ENCODE results near the gene RBM5.

The RBM5 gene

DNA sequence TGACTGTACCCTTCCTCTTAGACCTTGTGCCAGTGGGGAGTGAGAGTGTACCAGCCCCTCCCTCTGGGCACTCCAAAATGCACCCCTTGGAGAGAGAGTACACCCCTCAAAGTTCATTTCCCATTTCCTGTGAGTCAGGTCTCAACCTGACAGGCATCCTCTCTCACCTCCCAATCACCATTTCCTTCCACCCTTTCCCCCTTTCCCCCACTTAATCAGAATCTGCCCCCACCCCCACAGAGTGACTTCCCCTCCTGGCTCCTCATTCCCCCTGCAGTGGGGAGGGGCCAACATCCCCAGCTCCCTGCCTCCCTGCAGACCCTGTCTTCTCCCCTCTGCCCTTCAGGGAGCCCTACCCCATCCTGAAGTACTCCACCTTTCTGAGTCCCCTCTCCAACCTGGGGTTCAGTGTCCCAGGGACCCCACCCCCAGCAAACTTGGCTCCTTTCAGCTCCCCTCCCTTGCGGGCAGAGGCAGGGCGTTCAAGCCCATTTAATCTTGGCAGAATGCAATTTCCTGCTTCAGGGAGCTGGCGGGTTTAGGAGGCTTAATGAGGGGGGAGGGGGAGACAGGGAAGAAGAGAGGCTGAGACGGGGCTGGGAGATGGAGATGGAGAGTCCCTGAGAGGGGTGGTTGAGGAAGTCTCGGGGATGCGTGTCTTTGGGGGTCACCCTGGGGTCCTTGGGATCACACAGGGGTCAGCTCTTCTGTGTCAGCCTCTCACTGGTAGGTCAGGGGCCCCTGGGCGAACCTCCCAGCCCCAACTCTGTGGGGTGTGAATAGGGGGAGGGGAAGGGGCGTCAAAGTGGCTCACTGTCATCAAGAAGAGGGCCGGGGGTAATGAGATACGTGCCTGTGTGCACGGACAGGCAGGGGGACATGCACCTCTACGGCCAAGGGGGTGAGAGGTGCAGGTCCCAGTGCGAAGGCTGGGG lies 49.8 kb downstream of the RBM5 start:
- ChIA-PET POLR2A (interaction anchor here (1.0 to 1.3 kb wide), 3 partner anchors 10 to 199 kb away, joined by 3 to 4 read pairs (median 3); no protein-coding TSS in a partner anchor), CTCF (interaction anchor here (0.9 to 1.0 kb wide), 3 partner anchors 11 to 17 kb away, joined by 3 read pairs; no protein-coding TSS in a partner anchor)
- DNase-seq (ENCODE audit: extremely low spot score) = no peak
- TF ChIP-seq FOXA1 (IDR thresholded peaks at IDR 0.05) (no peak), SP1 (IDR thresholded peaks at IDR 0.05) (no peak)

DNA sequence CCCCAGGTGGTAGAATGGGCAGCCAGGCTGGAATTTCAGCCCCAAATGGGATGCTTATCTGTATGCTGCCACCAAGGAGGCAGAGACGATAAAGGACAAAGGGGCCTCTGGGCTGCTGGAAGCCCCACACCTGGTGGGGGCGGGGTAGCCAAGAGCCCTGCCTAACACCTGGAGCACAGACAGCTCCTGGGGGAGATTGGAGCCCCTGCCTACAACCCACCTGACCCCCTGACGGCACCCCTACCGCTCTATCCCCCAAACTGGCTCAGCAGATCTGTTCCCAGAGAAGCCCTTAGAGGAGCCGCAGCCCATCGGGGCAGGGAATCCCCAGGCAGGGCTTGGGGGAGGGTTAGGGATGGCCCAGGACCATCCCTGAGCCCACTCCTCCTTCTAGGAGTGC lies 50.6 kb downstream of the RBM5 start:
- ChIA-PET POLR2A (interaction anchor here (1.0 kb wide), 2 partner anchors 13 to 198 kb away, joined by 3 read pairs; no protein-coding TSS in a partner anchor), CTCF (interaction anchor here (0.6 kb wide), 1 partner anchor 21 kb away, joined by 5 read pairs; no protein-coding TSS in a partner anchor)
- DNase-seq (ENCODE audit: extremely low spot score) = no peak
- TF ChIP-seq L3MBTL2 (conservative IDR thresholded peaks at IDR 0.05) (no peak), FOXK2 (IDR thresholded peaks at IDR 0.05) (no peak), SUZ12 (IDR thresholded peaks at IDR 0.05) (no peak), ZNF384 (IDR thresholded peaks at IDR 0.05) (no peak), FOXM1 (IDR thresholded peaks at IDR 0.05; ENCODE audit: borderline replicate concordance) (no peak), HDGF (IDR thresholded peaks at IDR 0.05; ENCODE audit: borderline replicate concordance) (no peak), BHLHE40 (IDR thresholded peaks at IDR 0.05; ENCODE audit: borderline replicate concordance) (no peak), CTBP1 (IDR thresholded peaks at IDR 0.05; ENCODE audit: borderline replicate concordance) (no peak), NFRKB (IDR thresholded peaks at IDR 0.05) (no peak), LEF1 (IDR thresholded peaks at IDR 0.05; ENCODE audit: borderline replicate concordance) (no peak), TARDBP (IDR thresholded peaks at IDR 0.05) (no peak), FOXA1 (IDR thresholded peaks at IDR 0.05) (no peak), ARNT (IDR thresholded peaks at IDR 0.05) (no peak), SP1 (IDR thresholded peaks at IDR 0.05) (no peak), ELF4 (IDR thresholded peaks at IDR 0.05) (no peak)
- TF ChIP-seq, protein P1, sequence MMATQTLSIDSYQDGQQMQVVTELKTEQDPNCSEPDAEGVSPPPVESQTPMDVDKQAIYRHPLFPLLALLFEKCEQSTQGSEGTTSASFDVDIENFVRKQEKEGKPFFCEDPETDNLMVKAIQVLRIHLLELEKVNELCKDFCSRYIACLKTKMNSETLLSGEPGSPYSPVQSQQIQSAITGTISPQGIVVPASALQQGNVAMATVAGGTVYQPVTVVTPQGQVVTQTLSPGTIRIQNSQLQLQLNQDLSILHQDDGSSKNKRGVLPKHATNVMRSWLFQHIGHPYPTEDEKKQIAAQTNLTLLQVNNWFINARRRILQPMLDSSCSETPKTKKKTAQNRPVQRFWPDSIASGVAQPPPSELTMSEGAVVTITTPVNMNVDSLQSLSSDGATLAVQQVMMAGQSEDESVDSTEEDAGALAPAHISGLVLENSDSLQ (IDR thresholded peaks at IDR 0.05) = no peak

DNA sequence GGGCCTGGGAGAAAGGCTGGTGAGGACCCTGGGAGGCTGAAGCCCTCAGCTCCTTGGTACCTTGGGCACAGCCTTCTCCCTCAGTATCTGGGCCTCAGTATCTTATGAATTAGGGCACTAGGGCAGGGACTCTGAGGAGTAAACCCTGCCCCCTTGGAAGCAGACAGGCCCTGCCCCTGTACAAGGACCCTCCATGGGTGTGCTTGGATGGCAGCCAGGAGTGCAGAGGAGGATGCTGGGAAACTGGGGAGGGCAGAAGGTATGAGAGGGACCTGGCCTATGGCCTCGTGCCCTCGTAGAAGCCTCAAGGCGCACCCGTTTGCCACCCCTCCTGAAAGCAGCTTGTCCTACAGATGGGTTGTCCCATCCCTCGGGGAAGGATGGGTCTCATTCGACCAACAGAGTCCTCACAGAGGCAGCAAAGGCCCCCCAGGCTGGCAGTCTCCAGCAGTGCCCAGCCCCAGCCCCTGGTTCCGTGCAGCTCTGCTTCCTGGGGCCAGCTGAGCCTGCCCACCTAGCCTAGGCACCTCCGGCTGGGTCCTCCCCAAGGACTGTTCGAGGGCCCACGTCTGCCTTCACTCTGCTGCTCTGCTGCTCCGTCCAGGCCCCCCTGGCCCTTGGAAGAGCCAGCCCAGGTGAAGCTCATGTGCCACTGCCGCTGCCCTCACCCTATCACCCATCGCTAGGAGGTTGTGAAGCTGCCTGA lies 51.2 kb downstream of the RBM5 start:
- CTCF ChIA-PET = interaction anchor here (0.6 kb wide), 1 partner anchor 22 kb away, joined by 5 read pairs; no protein-coding TSS in a partner anchor
- DNase-seq (ENCODE audit: extremely low spot score) = no peak
- no peak for TF ChIP-seq LEF1 (IDR thresholded peaks at IDR 0.05; ENCODE audit: borderline replicate concordance)
- TF ChIP-seq BHLHE40 (IDR thresholded peaks at IDR 0.05; ENCODE audit: borderline replicate concordance) = no peak
- no peak for TF ChIP-seq ELF4 (IDR thresholded peaks at IDR 0.05)
- TF ChIP-seq ARNT (IDR thresholded peaks at IDR 0.05) = no peak
- TF ChIP-seq TARDBP (IDR thresholded peaks at IDR 0.05) = no peak
- no peak for TF ChIP-seq NFRKB (IDR thresholded peaks at IDR 0.05)
- no peak for TF ChIP-seq FOXK2 (IDR thresholded peaks at IDR 0.05)
- TF ChIP-seq L3MBTL2 (conservative IDR thresholded peaks at IDR 0.05) = no peak
- no peak for TF ChIP-seq ZNF384 (IDR thresholded peaks at IDR 0.05)
- no peak for TF ChIP-seq SP1 (IDR thresholded peaks at IDR 0.05)
- TF ChIP-seq CTBP1 (IDR thresholded peaks at IDR 0.05; ENCODE audit: borderline replicate concordance) = no peak
- TF ChIP-seq FOXA1 (IDR thresholded peaks at IDR 0.05) = no peak
- TF ChIP-seq FOXM1 (IDR thresholded peaks at IDR 0.05; ENCODE audit: borderline replicate concordance) = no peak
- no peak for TF ChIP-seq SUZ12 (IDR thresholded peaks at IDR 0.05)
- TF ChIP-seq, protein P1 (IDR thresholded peaks at IDR 0.05) = no peak
- no peak for TF ChIP-seq HDGF (IDR thresholded peaks at IDR 0.05; ENCODE audit: borderline replicate concordance)
- POLR2A ChIA-PET = no interaction called here

DNA sequence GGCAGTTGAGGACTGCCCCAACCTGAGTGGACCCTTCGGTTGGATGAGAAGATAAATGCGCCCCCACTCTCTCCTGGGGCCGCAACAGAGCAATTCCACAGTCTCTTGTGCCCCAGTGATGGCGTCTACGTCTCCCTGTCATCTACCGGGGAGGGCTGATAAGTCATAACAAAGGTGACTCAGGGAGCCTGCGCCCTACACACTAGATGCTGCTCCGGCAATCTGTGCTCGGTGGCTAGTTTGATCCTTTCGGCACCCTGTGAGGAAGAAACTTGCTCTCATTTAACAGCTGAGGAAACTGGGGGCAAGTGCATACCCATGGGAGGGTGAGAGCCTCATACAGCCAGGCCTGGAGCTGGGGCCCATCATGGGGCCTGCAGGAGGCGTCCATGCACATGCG lies 52.3 kb downstream of the RBM5 start:
- DNase-seq (ENCODE audit: extremely low spot score) = no peak
- ChIA-PET POLR2A (no interaction called here), CTCF (no interaction called here)
- TF ChIP-seq FOXM1 (IDR thresholded peaks at IDR 0.05; ENCODE audit: borderline replicate concordance) = no peak
- no peak for TF ChIP-seq TARDBP (IDR thresholded peaks at IDR 0.05)
- no peak for TF ChIP-seq NFRKB (IDR thresholded peaks at IDR 0.05)
- TF ChIP-seq BHLHE40 (IDR thresholded peaks at IDR 0.05; ENCODE audit: borderline replicate concordance) = no peak
- no peak for TF ChIP-seq L3MBTL2 (conservative IDR thresholded peaks at IDR 0.05)
- TF ChIP-seq FOXK2 (IDR thresholded peaks at IDR 0.05) = no peak
- TF ChIP-seq ZNF384 (IDR thresholded peaks at IDR 0.05) = no peak
- TF ChIP-seq HDGF (IDR thresholded peaks at IDR 0.05; ENCODE audit: borderline replicate concordance) = no peak
- no peak for TF ChIP-seq ELF4 (IDR thresholded peaks at IDR 0.05)
- TF ChIP-seq FOXA1 (IDR thresholded peaks at IDR 0.05) = no peak
- no peak for TF ChIP-seq ARNT (IDR thresholded peaks at IDR 0.05)
- no peak for TF ChIP-seq CTBP1 (IDR thresholded peaks at IDR 0.05; ENCODE audit: borderline replicate concordance)
- no peak for TF ChIP-seq SP1 (IDR thresholded peaks at IDR 0.05)
- no peak for TF ChIP-seq LEF1 (IDR thresholded peaks at IDR 0.05; ENCODE audit: borderline replicate concordance)
- TF ChIP-seq, protein P1 (IDR thresholded peaks at IDR 0.05) = no peak
- TF ChIP-seq SUZ12 (IDR thresholded peaks at IDR 0.05) = no peak

DNA sequence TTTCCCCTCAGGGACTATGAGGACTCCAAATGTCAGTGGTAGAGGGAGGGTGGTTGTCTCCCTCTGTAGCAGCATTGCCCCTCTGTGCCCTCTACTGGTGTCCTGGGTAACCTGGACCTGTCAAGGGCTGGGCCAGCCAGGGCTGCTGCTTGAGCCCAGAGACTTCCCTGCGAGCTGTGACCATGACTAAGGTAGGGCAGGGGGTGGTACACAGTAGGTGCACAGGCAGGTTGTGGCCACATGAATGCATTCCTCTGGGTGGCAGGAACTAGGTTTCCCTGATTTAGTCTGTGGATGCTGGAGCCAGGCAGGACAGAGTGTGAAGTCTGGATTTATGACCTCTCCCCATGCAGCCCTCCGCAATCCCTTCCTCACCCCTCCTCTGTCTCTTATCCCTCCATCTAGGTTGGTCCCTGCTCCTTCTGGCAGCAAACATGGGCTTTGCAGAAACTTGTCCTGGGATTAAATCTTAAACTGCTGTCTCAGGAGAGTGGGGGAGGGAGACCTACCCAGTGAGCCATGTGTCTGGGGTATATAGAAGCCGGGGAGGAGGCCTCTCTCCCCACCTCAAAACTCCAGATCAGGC lies 57.7 kb downstream of the RBM5 start:
- CTCF ChIA-PET = no interaction called here
- TF ChIP-seq LEF1 (IDR thresholded peaks at IDR 0.05; ENCODE audit: borderline replicate concordance) = no peak
- no peak for TF ChIP-seq FOXA1 (IDR thresholded peaks at IDR 0.05)
- TF ChIP-seq FOXK2 (IDR thresholded peaks at IDR 0.05) = no peak
- TF ChIP-seq SUZ12 (IDR thresholded peaks at IDR 0.05) = no peak
- no peak for TF ChIP-seq ELF4 (IDR thresholded peaks at IDR 0.05)
- no peak for TF ChIP-seq ZNF384 (IDR thresholded peaks at IDR 0.05)
- DNase-seq (ENCODE audit: extremely low spot score) = no peak
- POLR2A ChIA-PET = no interaction called here

Data from HEK293T (cell line).